ENCODE data around the gene EXOC6B.
"Not testable (repeated sequence)": the region's sequence is repeated elsewhere in the genome, so short reads cannot be mapped to it uniquely, and the experiment has no call there.

Gene EXOC6B

GRCh38 chr2:72438364-72438763 lies 387.5 kb downstream of the EXOC6B start:
- in situ Hi-C loops (cut with MboI; ENCODE audit: low pct_unique_long_range_greater_than_20kb, low sequenced_read_pairs), result no loop called here
- no peak for DNase-seq

- in situ Hi-C loops (cut with MboI; ENCODE audit: low pct_unique_long_range_greater_than_20kb, low sequenced_read_pairs), result no loop called here
- no peak for DNase-seq
Observed at GRCh38 chr2:72431737-72432136, 394.1 kb downstream of the EXOC6B start.

DNA sequence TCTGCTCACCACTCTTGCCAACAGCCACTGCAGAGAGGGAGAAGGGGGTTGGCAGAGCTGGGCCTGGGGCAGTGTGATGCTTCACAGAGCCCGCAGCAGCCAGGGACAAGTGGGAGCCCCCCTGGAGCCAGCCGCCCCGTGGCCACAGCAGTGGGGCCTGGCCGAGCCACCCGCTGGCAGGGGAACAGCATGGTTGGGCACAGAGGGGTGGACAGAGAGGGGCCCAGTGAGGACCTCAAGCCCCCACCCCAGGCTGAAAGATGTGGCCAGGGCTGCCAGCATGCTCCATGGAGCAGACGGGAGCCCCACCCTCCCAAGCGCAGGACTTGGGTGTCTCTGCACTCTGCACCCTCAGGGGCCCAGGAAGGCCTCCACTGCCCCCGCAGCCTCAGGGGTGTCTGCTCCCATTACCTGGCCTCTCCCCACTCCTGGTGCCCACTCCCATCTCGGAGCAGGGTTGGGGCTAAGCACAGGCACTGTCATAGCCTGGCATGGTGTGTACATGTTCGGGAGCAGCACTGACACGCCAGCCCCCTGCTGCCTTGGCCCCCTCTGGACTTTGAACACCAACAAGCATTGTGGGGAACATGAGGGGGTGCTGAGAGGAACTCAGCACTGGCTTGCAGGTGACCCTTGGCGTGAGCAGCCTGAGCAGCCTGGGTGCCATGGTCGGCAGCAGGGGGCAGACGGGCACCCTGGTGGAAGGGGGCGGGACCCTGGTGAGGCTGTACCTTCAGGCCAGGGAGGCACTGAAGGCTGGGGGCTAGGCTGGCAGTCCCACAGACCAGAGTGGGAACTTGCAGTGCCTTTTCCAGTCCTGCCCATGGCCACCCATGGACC lies 398.6 kb downstream of the EXOC6B start:
- in situ Hi-C loops (cut with MboI; ENCODE audit: low pct_unique_long_range_greater_than_20kb, low sequenced_read_pairs), result no loop called here

DNA sequence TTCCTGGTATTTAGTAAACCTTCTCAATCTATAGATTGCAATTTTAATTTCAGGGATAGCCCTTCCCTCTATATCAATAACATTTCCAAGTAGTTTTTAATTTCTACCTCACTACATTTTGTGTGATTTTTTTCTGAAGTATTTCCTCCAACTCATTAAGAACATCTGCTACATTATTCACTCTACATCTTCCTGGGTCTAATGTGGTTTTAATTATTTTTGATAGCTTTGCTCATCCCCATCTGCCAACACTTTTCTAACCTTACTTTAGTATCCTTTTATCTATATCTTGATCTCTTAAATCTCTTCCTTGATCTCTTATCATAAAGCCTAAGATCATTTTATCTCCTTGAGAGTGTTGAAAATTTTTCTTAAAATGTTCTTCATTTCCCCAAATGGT lies 399.8 kb downstream of the EXOC6B start:
- in situ Hi-C loops (cut with MboI; ENCODE audit: low pct_unique_long_range_greater_than_20kb, low sequenced_read_pairs), result no loop called here
- no peak for DNase-seq

More for the DNA sequence above, 398.6 kb downstream of the EXOC6B start:
- no peak for DNase-seq

DNA sequence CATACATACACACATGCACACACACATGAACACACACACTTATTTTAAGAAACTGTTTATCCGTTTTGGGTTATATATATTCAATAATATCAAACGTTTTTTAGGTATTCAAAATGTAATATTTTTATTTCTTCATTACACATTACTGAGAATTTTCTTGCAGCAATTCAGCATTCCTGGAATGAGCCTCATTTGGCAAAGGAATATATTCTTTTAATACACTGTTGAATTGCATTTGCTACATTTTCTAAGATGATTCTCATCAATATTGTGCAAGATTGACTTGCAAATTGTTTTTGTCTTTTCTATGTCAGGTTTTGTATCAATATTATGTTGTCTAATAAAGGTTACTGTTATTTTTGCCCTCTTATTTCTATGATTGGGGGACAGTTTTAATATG lies 402.1 kb downstream of the EXOC6B start:
- in situ Hi-C loops (cut with MboI; ENCODE audit: low pct_unique_long_range_greater_than_20kb, low sequenced_read_pairs), result no loop called here
- no peak for DNase-seq

DNA sequence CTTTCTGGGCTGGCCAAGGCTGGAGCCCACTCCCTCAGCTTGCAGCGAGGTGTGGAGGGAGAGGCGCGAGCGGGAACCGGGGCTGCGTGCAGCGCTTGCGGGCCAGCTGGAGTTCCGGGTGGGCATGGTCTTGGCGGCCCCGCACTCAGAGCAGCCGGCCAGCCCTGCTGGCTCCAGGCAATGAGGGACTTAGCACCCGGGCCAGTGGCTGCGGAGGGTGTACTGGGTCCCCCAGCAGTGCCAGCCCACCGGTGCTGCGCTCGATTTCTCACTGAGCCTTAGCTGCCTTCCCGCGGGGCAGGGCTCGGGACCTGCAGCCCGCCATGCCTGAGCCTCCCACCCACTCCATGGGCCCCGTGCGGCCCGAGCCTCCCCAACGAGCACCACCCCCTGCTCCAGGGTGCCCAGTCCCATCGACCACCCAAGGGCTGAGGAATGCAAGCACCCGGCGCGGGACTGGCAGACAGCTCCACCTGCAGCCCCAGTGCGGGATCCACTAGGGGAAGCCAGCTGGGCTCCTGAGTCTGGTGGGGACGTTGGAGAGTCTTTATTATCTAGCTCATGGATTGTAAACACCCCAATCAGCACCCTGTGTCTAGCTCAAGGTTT lies 404.0 kb downstream of the EXOC6B start:
- in situ Hi-C loops (cut with MboI; ENCODE audit: low pct_unique_long_range_greater_than_20kb, low sequenced_read_pairs); DNase-seq: not testable (repeated sequence)

GRCh38 chr2:72415781-72416475 lies 409.9 kb downstream of the EXOC6B start:
- DNase-seq, result no peak
- in situ Hi-C loops (cut with MboI; ENCODE audit: low pct_unique_long_range_greater_than_20kb, low sequenced_read_pairs), result no loop called here

DNA sequence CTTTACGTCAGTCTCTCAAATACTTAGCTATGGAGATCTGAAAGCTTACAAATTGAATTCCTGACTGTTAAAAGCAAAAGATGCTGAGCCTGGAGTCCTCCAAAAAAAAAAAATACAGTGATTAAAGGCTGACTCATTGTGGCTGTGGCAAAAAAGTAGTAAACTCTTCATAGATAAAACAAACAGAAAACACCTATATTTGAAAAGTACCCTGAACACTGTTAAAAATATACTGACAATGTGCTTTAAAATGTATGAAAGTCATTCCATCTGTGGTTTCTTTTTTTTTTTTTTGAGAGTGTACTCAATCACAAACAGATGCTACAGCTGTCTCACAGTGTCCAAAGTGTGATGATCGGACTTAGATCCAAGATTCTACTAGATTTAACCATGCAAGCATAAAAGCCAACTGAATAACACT lies 410.6 kb downstream of the EXOC6B start:
- no peak for DNase-seq

GRCh38 chr2:72414137-72414760 lies 411.6 kb downstream of the EXOC6B start:
- in situ Hi-C loops (cut with MboI; ENCODE audit: low pct_unique_long_range_greater_than_20kb, low sequenced_read_pairs), result no loop called here
- no peak for DNase-seq

More for the DNA sequence above, 410.6 kb downstream of the EXOC6B start:
- in situ Hi-C loops (cut with MboI; ENCODE audit: low pct_unique_long_range_greater_than_20kb, low sequenced_read_pairs), result no loop called here

- in situ Hi-C loops (cut with MboI; ENCODE audit: low pct_unique_long_range_greater_than_20kb, low sequenced_read_pairs), result no loop called here
- no peak for DNase-seq
Observed at GRCh38 chr2:72413716-72414115, 412.1 kb downstream of the EXOC6B start.

DNA sequence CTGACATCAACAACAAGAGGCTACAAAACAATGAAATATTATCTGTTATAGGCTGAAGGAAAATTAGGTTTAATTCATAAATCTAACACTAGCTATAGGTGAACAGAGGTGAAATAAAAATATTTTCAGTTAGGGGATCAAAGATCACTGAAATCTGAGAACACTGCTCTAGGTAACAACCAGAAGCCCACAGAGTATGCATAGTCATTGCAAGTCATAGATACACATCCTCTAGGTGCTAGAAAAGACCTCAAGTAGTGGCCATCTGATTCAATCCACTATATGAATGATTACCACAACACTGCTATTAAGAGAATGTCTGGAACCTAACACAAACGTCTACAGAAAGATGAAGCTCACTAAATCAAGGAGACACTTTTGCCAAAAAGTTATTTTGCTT lies 413.6 kb downstream of the EXOC6B start:
- no peak for DNase-seq
- in situ Hi-C loops (cut with MboI; ENCODE audit: low pct_unique_long_range_greater_than_20kb, low sequenced_read_pairs), result no loop called here

DNA sequence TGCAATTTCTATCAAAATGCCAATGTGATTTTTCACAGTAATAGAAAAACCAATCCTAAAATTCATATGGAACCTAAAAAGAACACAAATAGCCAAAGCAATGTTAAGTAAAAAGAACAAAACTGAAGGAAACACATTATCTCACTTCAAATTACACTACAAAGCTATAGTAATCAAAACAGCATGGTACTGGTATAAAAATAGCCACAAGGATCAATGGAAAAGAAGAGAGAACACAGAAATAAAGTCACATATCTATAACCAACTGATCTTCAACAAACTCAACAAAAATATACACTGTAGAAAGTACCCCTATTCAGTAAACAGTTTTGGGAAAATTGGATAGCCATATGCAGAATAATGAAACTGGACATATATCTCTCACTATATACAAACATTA lies 426.0 kb downstream of the EXOC6B start:
- in situ Hi-C loops (cut with MboI; ENCODE audit: low pct_unique_long_range_greater_than_20kb, low sequenced_read_pairs), result no loop called here
- DNase-seq, result no peak

DNA sequence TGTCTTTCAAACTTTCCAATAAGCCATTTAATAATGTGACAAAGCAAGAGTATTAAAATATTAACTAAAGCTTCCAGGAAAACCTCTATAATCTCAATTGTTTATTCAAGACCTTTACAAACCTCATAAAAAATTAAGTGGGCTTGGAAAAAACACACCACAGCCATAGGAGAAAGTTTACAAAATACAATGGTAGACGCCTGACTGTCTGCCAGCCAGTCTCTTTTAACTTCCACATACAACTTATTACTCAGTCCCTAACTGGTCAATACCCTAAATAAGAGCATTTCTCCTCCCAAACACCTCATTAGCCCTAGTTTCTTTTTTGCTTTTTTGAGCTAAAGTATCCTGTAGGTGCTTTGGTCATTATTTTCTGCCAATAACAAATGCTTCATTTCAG lies 430.7 kb downstream of the EXOC6B start:
- in situ Hi-C loops (cut with MboI; ENCODE audit: low pct_unique_long_range_greater_than_20kb, low sequenced_read_pairs), result no loop called here
- DNase-seq, result no peak

DNA sequence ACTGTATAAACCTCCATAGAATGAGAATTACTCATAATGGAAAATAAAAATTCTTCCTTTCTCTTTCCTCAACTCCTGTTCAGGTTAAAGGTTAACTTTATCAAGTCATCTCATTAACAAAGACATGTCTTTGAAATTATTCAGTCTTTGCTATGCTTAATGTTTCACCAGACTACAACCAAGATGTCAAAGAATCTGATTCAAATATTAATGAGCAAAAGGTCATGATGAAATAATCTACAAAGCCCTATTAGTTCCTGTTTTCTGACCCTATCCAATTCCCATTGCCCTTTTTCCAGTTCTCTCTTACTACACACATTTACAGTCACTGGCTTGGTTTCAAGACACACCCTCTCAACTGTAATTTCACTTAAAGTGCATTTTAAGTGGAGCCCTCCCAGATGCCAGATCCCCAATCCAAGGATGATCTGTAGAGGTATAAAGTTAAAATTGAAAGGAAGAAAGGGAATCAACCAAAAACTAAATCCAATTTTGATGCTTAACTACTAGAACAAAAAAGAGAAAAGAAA lies 431.2 kb downstream of the EXOC6B start:
- no peak for DNase-seq
- in situ Hi-C loops (cut with MboI; ENCODE audit: low pct_unique_long_range_greater_than_20kb, low sequenced_read_pairs), result no loop called here

DNA sequence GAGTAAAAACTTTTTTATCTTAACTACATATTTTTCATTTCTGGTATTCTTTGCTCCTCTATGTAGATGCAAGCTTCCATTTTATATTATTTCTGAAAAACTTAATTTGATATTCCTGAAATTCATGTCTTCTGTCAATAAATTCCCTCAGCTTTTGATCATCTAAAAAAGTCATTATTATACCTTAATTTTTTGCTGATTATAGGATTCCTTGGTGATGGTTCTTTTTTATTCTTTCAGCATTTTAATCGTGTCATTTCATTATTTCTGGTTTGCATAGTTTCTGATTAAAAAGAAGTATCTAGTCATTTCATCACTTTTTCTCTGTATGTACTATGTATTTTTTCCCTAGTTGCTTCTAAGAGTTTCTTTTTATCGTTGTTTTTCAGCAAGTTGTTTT lies 436.4 kb downstream of the EXOC6B start:
- no peak for DNase-seq
- in situ Hi-C loops (cut with MboI; ENCODE audit: low pct_unique_long_range_greater_than_20kb, low sequenced_read_pairs), result no loop called here

GRCh38 chr2:72388263-72388662 lies 437.6 kb downstream of the EXOC6B start:
- no peak for DNase-seq
- in situ Hi-C loops (cut with MboI; ENCODE audit: low pct_unique_long_range_greater_than_20kb, low sequenced_read_pairs), result no loop called here

- no peak for DNase-seq
- in situ Hi-C loops (cut with MboI; ENCODE audit: low pct_unique_long_range_greater_than_20kb, low sequenced_read_pairs), result no loop called here
Observed at GRCh38 chr2:72386288-72386687, 439.5 kb downstream of the EXOC6B start.

- in situ Hi-C loops (cut with MboI; ENCODE audit: low pct_unique_long_range_greater_than_20kb, low sequenced_read_pairs), result no loop called here
- no peak for DNase-seq
Observed at GRCh38 chr2:72378753-72379348, 447.0 kb downstream of the EXOC6B start.

DNA sequence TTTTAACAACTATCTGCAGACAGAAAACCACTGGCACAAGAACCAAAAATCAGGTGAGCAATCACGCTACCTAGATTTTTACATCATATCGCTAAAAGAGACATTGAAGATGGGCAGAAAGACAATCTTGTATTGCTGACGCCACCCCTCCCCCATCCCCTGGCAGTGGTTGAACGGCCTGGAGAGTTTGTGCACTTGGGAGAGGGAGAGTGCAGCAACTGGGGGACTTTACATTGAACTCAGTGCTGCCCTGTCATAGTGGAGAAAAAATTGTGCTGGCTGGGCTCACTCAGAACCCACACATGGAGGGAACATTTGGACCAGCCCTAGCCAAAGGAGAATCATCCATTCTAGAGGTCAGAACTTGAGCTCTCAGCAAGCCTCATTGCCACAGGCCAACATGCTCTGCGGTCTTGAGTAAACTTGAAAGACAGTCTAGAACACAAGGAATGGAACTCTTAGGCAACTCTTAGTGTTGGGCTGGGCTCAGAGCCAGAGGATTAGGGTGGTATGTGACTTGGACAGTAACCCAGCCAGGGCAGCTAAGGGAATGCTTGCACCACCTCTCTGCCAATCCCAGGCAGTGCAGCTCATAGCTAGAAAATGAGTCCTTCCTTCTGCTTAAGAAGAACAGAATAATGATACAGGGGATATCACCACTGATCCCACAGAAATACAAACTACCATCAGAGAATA lies 458.2 kb downstream of the EXOC6B start:
- in situ Hi-C loops (cut with MboI; ENCODE audit: low pct_unique_long_range_greater_than_20kb, low sequenced_read_pairs), result no loop called here
- no peak for DNase-seq

All from KBM-7 (cell line).